ENCODE measurements around the gene DYNC1LI1. TPM values are rescaled to one million over a fixed set of nuclear protein-coding genes. Genes with fewer than 3 reads are reported as not detected.
A peak's percentile ranks its signal among the peaks of the same experiment; 100 is the strongest.

DYNC1LI1 gene
- total and polyA plus RNA-seq, 9 of the 15 experiments (the other 6 are each of a cell fraction or from before 2014, with no cell fraction given): 21.0 to 85.4 (median 61.3) TPM

DNA sequence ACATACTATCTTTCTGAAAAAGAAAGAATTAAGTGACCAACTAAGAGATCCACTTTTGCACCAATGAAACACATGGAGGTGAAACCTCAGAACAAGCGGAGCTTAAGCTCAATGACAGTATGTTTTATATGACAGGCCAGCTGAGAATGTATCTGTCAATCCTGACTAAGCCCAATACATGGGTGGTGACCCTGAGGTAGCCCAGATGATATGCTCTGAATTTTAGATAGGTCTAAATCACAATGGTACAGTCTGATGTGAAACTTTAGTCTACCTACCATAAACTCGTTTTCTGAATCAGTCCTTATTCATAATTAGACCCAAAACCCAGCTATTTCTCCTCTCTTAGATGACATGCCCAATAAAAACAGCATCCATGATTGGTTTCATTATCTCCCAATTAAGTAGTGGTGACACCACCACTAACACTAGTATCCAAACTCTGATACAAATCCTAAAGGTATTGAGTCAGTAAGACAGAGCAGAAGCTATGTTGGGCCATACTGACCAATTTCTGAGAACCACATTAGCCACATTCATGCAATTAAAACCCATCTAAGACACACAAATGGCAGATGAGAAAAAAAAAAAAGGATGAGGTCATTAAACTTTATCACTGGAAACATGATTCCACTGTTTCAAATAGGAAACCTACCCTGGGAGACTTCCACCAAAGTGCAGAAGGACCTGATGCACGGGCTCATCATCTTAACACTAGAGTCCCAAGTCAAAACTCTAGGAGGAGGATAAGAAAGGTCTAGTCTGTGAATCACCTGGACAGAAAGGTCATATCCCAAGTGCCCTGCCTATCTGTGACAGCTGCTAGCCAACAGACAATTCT is 88.6 kb downstream of the DYNC1LI1 start:
- Histone ChIP-seq H3K4me1 (replicated peaks in 1 of 2; ENCODE audit: control insufficient read depth in 2 of 2, insufficient read depth in 2 of 2, low read length in 2 of 2) (peaks cover 0 to 3% of the 10 kb centered on the region in 2 experiments; a peak in 1 of 5 replicates), H3K36me3 (ENCODE audit: control insufficient read depth, insufficient read depth, low read length) (peaks cover 35% of the 10 kb centered on the region), H3K9ac (ENCODE audit: insufficient read depth in 1 of 2, low read depth in 2 of 2, low read length in 2 of 2) (no peak overlapping the region), H3K9me1 (ENCODE audit: control insufficient read depth, insufficient read depth, low read length) (no peaks in the 10 kb centered on the region), H3K27me3 (ENCODE audit: control insufficient read depth in 2 of 2, insufficient read depth in 2 of 2, low read length in 2 of 2) (no peaks in the 10 kb centered on the region), H4K20me1 (replicated peaks; ENCODE audit: control insufficient read depth, insufficient read depth, low read length) (no peaks in the 10 kb centered on the region), H3K9me3 (replicated peaks; ENCODE audit: control insufficient read depth, insufficient read depth, low read depth, low read length) (no peaks in the 10 kb centered on the region), H3K4me3 (no peak overlapping the region), H2AFZ (ENCODE audit: low read depth, low read length) (no peak overlapping the region), H3K4me2 (ENCODE audit: insufficient read depth, low read length) (no peak overlapping the region), H3K79me2 (ENCODE audit: control insufficient read depth, insufficient read depth, low read length) (no peaks in the 10 kb centered on the region), H3K27ac (ENCODE audit: extremely low read depth, low read depth, low read length) (no peak overlapping the region)
- ATAC-seq (peak; percentile 24; the same call in 2 of the 3 replicates), DNase-seq (ENCODE audit: extremely low read depth in 1 of 4, low spot score in 3 of 4) (no peak), FAIRE-seq (no peak)
- intact Hi-C loops (cut with micrococcal nuclease) (no loop called here), in situ Hi-C loops (cut with MboI) (no loop called here)
- 72% methylated on average over 3 of the region's 3 CpGs for WGBS (ENCODE audit: insufficient coverage, low coverage, missing lambda C conversion rate)
- BruUV-seq (replicated peaks): no TSS peak
- POLR2A ChIA-PET: interaction anchor here (1.1 to 2.1 kb wide), 2 partner anchors 8 to 324 kb away, joined by 3 to 8 read pairs; no protein-coding TSS in a partner anchor
- CTCF ChIA-PET (ENCODE audit: low intra/inter-chr PET ratio): no interaction called here
- TF ChIP-seq STAT5A (IDR thresholded peaks at IDR 0.05; ENCODE audit: borderline replicate concordance, low read length): no peak
- TF ChIP-seq BCOR (IDR thresholded peaks at IDR 0.05): no peak
- no peak for TF ChIP-seq ETV1 (tag; conservative IDR thresholded peaks at IDR 0.05; ENCODE audit: low read depth)
- TF ChIP-seq E2F6 (IDR thresholded peaks at IDR 0.05; ENCODE audit: borderline replicate concordance in 1 of 2, extremely low read depth in 1 of 2, insufficient read depth in 1 of 2, insufficient read length in 1 of 2, low read depth in 1 of 2, low read length in 1 of 2, poor library complexity in 1 of 2, severe bottlenecking in 1 of 2): no peak
- no peak for TF ChIP-seq PKNOX1 (IDR thresholded peaks at IDR 0.05)
- TF ChIP-seq MXD1 (CRISPR knock-in tag; IDR thresholded peaks at IDR 0.05; ENCODE audit: borderline replicate concordance, poor library complexity, severe bottlenecking): no peak
- TF ChIP-seq ZNF184 (CRISPR knock-in tag; IDR thresholded peaks at IDR 0.05): no peak
- TF ChIP-seq, protein P1, sequence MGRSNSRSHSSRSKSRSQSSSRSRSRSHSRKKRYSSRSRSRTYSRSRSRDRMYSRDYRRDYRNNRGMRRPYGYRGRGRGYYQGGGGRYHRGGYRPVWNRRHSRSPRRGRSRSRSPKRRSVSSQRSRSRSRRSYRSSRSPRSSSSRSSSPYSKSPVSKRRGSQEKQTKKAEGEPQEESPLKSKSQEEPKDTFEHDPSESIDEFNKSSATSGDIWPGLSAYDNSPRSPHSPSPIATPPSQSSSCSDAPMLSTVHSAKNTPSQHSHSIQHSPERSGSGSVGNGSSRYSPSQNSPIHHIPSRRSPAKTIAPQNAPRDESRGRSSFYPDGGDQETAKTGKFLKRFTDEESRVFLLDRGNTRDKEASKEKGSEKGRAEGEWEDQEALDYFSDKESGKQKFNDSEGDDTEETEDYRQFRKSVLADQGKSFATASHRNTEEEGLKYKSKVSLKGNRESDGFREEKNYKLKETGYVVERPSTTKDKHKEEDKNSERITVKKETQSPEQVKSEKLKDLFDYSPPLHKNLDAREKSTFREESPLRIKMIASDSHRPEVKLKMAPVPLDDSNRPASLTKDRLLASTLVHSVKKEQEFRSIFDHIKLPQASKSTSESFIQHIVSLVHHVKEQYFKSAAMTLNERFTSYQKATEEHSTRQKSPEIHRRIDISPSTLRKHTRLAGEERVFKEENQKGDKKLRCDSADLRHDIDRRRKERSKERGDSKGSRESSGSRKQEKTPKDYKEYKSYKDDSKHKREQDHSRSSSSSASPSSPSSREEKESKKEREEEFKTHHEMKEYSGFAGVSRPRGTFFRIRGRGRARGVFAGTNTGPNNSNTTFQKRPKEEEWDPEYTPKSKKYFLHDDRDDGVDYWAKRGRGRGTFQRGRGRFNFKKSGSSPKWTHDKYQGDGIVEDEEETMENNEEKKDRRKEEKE (IDR thresholded peaks at IDR 0.05; ENCODE audit: borderline replicate concordance in 1 of 2, control insufficient read depth in 1 of 2, low read depth in 2 of 2, low read length in 1 of 2): no peak
- no peak for TF ChIP-seq ZC3H4 (CRISPR knock-in tag; IDR thresholded peaks at IDR 0.05; ENCODE audit: borderline replicate concordance)
- TF ChIP-seq, protein P2, sequence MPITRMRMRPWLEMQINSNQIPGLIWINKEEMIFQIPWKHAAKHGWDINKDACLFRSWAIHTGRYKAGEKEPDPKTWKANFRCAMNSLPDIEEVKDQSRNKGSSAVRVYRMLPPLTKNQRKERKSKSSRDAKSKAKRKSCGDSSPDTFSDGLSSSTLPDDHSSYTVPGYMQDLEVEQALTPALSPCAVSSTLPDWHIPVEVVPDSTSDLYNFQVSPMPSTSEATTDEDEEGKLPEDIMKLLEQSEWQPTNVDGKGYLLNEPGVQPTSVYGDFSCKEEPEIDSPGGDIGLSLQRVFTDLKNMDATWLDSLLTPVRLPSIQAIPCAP (CRISPR knock-in tag; IDR thresholded peaks at IDR 0.05; ENCODE audit: borderline replicate concordance): no peak
- TF ChIP-seq RBM25 (IDR thresholded peaks at IDR 0.05; ENCODE audit: low read depth, low read length, severe bottlenecking): no peak
- TF ChIP-seq ZNF121 (CRISPR knock-in tag; conservative IDR thresholded peaks at IDR 0.05): no peak
- no peak for TF ChIP-seq CREM (IDR thresholded peaks at IDR 0.05; ENCODE audit: low read depth)

Data from K562 (cell line).